ENCODE measurements around the gene CLSTN2.
A peak's percentile ranks its signal among the peaks of the same experiment; 100 is the strongest.

Gene CLSTN2

DNA sequence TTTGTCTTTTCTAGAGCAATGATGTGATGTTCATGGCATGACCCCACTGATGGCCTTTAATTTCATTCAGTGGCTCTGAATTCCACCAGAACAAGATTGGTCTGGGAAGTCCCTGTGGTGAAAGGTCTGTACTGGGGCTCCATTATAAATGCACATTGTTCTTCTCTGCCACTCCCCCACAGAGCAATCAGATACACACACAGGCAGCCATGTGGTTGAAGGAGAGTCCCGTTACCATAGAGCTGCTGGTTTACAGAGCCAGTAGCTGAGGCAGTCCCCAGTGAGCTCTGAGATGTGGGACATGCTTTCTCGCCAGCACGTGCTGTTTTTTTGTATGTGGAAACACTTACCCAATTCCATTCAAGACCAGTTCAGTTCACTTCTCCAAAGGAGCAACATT, 570.2 kb downstream of the CLSTN2 start:
- DNase-seq (ENCODE audit: low spot score): no peak

DNA sequence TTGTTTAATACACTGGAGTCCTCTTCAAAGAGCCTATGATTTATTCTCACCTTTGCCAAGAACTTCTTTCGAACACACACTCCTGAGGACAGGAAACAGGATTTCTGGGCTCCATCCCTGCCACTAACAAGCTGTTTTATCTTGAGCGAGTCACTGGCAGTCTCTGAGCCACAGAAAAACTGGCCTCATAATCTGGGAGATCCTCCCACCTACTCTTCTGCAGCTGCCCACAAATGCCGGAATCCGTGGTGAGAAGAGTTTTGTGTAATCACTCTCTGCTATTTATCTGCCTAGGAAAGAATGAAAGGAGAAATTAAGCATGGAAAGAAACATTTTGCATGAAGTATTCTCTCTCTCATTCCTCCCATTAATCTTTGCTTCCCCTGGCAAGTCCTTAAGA, 570.9 kb downstream of the CLSTN2 start:
- no peak for DNase-seq (ENCODE audit: low spot score)

DNA sequence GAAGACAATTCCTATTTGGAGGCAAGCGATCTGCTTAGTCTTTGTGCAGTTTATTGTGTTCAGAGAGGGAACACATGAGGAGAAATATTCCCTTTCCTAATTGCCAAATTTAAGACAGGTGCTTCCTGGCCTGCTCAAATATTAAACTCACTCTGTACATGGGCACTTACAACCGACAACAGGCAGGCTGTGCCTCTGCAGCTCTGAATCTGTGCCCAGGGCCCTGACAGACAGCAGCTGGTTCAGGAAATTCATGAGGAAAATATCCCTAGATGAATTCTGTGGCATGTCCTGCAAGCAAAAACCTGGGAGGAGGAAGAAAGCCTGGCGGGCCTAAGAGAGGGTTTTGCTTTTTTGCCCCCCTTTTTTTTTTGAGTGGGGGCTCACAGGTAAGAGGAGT, 573.6 kb downstream of the CLSTN2 start:
- DNase-seq (ENCODE audit: low spot score): no peak

DNA sequence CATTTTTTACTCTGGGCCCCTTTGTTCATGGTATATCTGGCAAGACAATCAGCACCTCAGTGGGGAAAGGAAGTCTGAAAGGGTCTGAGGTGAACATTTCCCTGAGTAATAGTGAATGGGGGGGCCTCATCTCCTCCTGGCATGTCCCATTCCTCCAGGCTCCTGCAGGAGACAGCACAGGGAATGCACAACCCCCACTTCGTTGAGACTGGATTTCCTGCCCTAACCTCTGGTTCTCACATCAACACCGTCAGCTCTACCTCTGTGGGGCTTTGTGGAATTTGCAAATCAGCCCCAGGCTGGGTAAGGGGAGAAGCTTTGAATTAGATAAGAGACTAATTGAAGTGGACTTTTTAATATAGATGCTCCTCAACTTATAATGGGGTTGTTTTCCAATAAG, 574.5 kb downstream of the CLSTN2 start:
- DNase-seq (ENCODE audit: low spot score): no peak

DNA sequence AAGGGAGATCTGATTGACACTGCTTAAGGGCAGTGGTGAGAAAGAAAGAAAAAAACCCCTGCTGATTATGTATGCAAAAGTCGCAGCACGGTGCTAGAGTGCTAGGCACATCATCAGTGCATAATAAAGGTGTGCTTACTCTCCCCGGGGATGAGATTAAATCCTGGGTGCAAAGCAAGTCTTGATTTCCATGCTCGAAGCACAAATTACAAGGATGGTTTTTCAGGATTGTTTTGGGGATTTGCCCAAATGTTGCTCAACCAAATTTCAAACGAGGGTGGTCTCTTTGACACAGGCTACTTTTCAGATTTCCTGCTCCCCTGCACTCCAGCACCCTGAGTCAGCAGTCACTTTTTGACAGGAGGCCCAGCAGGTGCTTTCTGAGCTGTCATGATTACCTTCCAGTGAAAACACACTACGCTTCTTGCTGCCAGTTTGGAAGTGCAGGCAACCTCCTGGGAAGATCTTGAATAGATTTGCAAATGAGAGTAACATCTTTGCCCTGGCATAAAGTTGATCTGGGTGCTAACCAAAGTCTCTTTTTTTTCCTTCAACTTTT, 575.4 kb downstream of the CLSTN2 start:
- no peak for DNase-seq (ENCODE audit: low spot score)

DNA sequence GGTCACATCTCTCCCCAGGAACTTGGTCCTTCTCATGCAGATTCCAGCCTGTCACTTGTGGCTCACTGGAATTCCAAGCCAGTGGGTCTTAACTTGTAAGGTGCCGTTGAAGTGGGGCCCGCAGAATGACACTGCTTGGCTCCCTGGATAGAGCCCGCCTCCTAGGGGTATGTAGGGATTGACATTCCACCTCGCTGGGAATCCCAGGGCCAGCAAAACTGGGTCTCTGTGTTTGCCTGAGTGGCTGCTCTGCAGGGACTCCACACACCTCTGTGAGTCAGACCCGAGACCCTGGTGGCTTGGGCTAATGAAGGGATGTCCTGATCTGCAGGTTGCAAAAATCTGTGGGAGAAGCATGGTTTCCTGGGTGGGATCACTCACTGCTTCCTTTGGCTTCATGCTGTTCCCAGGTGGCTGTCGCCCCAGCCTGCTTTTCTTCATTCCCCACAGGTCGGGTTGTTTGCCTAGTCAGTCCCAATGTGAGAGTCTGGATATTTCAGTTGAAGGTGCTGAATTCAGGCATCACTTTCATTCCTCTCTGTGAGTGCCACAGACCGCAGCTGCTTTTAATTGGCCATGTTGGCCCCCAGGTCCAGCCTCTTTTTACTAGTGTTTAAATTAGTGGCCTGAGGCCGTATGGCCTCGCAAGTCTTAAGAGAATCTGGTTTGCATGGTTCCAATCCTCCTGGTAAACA, 586.9 kb downstream of the CLSTN2 start:
- no peak for DNase-seq (ENCODE audit: low spot score)

DNA sequence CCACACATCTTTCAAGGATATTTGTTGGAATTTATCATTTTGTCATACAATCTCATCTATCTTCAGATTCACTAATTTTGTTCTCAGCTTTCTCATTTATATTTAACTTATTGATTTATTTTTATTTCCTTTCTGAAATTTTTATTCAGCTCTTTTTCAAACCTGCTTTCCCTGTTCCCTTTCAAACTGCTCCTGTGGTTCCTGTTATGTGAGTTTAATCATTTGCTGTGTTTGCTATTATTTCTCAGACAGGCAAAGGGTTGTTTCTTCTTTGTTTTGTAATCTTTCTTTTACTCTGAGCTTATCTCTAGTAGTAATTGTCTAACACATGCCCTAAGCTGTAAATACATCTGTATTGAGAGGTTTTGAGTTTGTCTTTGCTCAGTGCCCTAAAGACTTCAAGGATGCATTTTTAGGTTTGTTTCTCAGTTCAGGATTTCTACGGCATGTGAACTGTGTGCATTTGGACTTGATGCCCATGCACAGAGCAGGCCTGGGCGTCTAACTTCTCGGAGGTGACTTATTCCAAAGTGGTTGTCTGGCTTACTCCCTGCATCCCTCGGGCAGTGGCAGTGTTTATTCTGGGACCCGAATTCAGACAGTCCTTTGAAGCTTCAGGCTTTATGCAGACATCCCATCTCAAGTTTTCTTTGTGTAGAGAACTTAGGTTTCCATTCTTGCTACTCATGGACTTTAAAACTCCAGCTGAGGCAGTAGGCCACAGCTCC, 587.8 kb downstream of the CLSTN2 start:
- no peak for DNase-seq (ENCODE audit: low spot score)

DNA sequence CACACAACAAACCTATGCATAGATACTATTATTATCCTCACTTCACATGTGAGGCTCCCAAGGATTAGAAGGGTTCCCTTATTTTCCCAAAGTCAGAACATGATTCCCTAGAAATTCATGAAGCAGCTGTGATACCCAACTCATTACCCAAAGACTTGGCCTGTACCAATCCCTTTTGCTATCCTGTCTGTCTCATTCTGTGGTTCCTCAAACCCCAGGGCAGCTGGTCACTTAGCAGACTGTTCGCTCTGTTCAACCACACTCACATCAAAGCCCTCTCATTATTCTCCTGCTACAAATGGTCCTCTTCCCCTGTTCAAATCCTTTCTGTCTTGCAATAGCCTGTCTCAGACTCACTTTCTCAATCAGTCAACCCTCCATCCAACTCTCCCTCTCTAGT, 588.6 kb downstream of the CLSTN2 start:
- DNase-seq (ENCODE audit: low spot score): no peak

DNA sequence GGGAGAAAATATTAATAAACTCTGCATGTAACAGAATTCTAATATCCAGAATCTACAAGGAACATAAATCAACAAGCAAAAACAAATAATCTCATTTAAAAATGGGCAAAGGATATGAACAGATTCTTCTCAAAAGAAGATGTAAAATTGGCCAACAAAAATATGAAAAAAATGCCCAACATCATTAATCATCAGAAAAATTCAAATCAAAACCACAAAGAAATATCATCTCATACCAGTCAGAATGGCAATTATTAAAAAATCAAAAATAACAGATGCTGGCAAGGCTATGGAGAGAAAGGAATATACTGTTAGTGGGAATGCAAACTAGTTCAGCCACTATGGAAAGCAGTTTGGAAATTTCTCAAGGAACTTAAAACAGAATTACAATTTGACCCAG, 592.2 kb downstream of the CLSTN2 start:
- DNase-seq (ENCODE audit: low spot score): no peak

DNA sequence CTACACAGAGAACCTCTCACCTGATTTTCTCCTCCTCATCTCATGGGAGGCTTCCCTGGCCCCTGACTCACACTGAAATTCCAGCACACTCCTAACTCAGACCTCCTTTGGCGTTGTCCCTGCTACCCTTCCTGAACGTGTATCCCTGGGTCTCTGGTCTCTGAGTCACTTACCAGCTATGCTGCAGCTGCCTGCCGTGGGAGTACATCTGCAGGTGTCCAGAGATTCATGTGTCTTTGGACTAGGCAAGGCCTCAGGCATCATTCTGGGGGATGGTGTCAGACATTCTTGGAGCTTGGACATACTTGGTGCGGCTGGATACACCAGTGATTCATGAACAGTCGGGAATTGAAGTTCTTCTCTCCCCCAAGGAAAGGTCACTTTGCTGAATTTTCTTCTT, 594.1 kb downstream of the CLSTN2 start:
- peak; percentile 37 for DNase-seq (ENCODE audit: low spot score)

DNA sequence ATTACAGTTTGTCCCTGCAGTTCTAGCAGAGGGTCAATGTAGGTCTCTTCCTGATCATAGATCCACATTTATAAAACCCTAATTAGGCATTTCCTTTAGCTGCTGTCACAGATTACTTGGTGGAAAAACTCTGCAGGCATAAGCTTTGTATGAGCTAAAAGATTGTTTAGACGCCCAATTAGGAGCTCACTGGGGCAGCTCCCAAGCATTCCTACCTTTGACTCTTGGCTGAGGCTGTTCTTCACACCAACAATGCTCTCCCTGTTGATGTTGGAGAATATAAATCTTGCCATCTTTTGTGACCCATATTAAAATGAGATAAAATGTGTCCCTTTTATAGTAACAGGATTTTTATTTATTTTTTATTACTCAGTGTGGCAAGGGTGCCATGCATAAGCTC, 594.6 kb downstream of the CLSTN2 start:
- DNase-seq (ENCODE audit: low spot score): no peak

DNA sequence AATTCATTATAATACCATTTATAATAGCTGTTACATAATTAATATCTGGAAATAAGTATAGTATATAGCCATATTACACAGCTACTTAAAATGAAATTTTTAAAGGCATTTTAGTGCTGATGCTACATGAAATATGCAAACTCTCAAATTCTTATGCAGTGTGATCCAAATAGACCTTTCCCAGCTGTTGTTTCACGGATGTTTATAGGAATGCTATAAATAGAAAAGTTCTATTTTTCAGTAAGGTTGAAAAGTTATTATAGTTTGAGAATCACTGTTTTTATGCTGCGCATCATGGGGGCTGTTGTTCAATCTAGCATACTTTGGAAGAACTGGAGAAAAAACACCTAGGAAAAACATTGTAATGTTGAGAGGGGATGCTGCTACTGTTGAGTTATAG, 595.1 kb downstream of the CLSTN2 start:
- DNase-seq (ENCODE audit: low spot score): no peak

DNA sequence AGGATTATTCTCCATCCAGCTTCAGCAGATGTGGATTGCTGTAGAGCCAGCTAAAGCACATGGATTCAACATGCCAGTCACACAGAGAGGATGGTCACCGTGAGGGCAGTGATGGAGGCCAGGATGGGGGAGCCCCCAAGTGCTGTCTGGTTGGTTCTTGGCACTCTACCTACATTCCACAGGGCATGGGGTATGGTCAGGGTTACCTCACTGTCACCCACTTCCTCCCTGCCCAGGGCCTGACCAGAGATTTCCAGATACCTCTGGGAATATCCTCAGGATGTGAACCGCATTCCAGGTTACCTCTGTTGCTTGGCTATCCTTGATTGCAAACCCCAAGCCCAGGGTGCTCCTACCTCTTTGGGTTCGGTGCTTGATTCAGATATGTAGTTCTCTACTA, 595.6 kb downstream of the CLSTN2 start:
- no peak for DNase-seq (ENCODE audit: low spot score)

DNA sequence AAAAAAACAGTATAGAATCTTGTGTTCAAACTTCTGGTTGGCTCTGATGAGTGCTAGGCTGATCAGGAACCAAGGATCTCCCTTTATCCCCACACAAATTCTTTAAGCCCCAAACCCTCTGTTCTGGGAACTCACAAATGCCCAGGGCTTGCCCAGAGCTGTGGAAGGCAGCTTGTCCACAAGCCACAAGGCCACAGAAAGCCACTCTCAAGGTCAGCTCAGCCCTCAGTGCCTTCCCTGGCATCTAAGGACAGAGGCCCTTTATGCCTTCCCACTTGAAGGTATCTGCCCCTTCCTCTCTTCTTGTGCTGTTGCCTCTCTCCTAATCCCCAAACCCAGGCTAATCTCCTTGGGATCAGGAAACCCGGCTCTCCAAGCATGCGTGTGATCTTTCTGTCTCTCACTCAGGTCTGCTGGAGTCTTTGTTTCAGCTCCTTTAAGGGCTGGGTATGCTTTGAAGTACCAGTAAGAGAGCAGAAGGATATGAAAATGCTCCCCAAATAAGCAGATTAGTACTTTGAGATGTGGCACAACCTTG, 597.9 kb downstream of the CLSTN2 start:
- no peak for DNase-seq (ENCODE audit: low spot score)

DNA sequence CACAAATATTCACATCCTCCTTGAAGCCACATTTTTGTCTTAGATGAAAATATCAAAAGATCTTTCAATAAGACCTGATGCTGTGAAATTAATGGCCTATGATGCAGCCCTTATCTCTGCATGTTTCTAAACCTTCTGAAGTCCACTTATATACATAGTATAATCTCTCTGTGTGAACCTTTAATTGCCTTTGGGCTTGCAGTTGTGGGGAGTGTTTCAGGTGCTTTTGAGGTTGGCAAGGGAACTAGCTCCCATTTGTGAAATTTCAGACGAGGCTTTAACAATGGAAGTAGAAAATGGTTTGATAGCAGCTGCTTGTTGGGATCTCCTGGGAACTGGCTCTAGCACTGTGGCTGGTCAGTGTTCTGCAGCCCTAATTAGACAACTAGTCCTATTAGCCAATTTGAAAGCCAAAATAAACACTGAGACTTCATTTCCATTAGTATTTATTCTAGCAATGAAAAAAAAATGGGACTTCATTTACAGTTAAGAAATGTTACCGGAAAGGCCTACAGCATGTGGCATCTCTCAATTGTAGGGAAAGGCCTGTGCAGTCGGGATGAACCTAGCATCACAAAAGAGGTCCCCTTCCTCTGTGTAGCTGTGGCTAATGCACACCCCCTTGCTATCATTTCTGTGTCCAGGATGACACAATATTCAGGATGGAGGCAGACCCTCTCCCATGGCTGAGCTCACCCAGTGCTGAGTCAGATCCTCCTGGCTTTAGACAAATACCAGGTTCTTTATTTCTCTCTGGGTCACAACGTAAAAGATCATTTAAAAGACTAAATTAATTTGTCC, 602.1 kb downstream of the CLSTN2 start:
- no peak for DNase-seq (ENCODE audit: low spot score)

DNA sequence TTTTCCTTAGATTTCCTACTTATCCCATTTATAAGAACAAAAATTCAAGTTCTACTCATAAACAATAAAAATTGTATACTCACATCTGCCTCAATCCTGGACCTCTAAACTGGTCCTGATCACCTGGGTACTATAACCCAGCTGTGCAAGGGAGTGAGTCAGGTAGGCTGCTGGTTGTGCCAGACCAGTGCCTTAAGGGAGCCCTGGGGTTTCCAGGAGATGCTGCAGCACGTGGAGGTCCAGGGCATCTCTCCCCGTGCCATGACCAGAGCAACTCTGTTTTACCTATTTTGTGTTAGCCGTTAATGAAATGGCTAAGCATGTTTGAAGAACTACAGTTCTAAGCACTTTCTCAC, 602.7 kb downstream of the CLSTN2 start:
- no peak for DNase-seq (ENCODE audit: low spot score)

DNA sequence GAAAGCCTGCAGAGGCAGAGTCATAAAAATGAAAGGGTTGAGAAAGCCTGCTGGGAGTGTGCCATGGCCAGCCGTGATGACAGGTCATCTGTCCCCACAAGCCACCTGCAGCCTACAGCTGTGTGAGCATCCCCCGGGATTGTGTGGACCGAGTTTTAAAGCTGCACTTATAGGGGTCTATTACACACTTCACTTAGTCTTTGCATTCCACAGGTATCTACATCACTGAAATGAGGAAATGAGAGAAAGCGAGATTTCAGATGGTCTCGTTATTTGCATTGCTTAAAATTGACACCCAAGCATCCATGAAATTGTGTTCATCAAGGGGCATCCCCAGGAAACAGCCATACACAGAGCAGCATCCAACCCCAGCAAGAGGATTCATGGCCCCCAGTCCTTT, 605.3 kb downstream of the CLSTN2 start:
- DNase-seq (ENCODE audit: low spot score): no peak

DNA sequence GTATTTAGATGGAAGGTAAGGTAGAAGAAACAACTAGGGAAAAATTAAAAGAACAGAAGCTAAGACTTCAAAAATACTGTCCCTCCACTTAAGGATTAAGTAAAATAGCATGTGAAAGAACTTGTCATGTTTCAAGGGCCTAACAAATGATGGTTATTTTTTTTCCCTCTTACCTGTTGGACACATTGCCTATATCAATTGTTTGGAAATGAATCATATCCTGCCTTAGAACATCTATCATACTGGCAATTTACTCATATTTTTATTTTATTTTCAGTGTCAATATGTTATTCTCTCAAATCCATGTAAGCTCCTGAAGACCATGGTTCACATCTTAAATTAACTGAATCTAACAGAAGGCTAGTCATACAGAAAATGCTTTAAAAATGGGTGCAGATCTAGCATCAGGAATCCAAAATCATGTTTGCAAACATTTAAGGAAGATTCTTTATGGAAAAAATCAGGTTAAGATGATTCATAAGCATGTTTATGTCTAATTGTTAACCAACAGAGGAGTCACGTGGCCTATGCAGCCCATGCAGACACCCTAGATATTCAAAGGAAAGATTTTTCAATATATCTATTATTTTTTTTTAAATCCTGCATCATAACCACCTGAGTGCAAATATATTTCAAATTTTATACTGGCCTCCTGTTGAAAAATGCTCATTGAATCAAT, 607.1 kb downstream of the CLSTN2 start:
- no peak for DNase-seq (ENCODE audit: low spot score)

DNA sequence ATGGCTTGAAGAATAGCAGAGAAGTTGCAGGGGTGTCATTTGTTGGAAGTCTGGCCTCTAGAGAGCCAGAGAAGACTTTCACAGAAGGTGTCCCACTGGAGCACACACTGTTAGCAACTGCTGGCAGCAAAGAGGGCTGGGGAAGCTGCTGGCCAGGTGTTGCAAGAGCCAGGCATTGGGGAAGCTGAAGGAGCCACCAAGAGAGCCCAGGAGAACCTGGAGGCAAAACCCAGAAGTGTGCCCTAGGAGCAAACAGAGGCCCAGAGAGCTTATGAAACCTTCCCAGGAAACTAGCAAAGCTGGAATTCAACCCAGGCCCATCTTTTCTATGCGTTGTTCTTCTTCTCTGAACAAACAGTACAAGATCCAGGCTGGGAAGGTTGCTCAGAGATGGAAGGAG, 610.2 kb downstream of the CLSTN2 start:
- no peak for DNase-seq (ENCODE audit: low spot score)

DNA sequence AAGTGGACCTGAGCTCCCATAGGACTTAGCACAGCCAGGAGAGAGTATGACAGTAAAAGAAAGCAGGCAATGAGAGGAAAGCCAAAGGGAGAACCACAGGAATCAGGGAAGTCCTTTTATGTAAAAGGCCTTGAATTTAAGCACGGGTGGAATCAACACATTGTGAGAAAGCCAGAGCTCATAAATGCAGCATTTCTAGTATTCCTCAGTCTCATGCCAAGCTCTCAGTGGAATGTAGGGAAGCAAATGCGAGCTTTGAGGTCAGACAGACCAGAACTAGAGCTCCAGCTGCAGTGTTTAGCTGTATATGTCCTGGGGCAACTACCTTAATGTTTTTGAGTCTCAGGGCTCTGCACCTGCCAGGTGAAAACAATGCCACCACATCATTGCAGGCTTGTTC, 610.8 kb downstream of the CLSTN2 start:
- no peak for DNase-seq (ENCODE audit: low spot score)

DNA sequence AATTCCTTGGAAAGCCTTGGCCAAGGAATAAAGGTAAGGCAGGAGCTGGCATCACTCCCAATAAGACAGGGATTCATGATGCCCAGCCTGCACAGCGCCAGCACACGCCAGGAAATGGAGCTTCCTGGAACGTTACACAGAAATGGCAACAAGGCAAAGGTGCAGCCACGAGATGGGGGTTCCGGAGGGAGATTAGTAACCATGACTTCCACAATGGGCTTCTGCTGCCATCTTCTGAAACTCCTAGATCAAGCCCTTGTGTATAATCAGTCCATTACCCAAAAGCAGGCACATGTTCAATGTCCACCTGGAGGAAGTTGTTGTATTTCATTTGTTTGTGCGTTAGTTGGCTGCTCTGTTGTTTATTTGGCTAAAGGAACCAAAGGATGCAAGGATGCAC, 611.7 kb downstream of the CLSTN2 start:
- no peak for DNase-seq (ENCODE audit: low spot score)

DNA sequence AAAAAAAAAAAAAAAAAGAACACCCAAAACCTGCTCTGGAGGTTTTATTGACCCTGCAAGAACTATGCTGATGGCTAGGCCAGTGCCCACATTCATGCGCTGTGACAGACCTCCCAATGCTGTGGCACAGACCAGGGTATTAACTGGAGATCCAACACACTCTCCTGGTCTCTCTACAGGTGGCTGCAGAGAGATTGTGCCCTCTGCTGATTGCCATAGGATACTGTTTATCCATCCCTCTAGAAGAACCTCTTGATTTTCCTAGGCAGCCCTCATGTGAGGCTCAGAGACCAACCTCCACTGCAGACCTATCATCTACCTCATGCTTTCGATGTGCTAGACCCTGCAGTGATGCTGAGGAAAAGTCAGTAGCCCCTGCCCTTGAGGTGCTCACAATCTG, 617.4 kb downstream of the CLSTN2 start:
- DNase-seq (ENCODE audit: low spot score): no peak
